Measurements from ENCODE around the gene ANKRD16. TPM values are rescaled to one million over a fixed set of nuclear protein-coding genes. Genes with fewer than 3 reads are reported as not detected.
A peak's percentile ranks its signal among the peaks of the same experiment; 100 is the strongest.

The ANKRD16 gene
- total RNA-seq, 2 experiments from 2014 or later = 7.5 to 7.8 TPM

GRCh38 chr10:5816170-5816569 lies 73.5 kb downstream of the ANKRD16 start:
- H3K4me1 Mint-ChIP-seq (ENCODE audit: low read depth) = peaks cover 48% of the 10 kb centered on the region
- intact Hi-C loops (cut with micrococcal nuclease) = loop anchor here (10.0 kb wide), 3 partner anchors 131 to 269 kb away; partner anchors contain the start of genes IL15RA, RBM17 and TASOR2
- DNase-seq (no peak), ATAC-seq (no peak)
- H3K4me3 Mint-ChIP-seq = no peak overlapping the region
- peaks cover 5% of the 10 kb centered on the region for H3K9me3 Mint-ChIP-seq
- H3K27me3 Mint-ChIP-seq = no peaks in the 10 kb centered on the region
- ChIA-PET CTCF (no interaction called here), POLR2A (interaction anchor here (0.6 kb wide), 1 partner anchor 56 kb away, joined by 4 read pairs; no protein-coding TSS in a partner anchor)
- TF ChIP-seq CTCF (IDR thresholded peaks at IDR 0.05) = no peak
- H3K36me3 Mint-ChIP-seq (ENCODE audit: low read depth) = peaks cover 28% of the 10 kb centered on the region
- peak overlapping the region; percentile 50 for H3K27ac Mint-ChIP-seq

GRCh38 chr10:5814110-5815107 lies 75.3 kb downstream of the ANKRD16 start:
- H3K4me3 Mint-ChIP-seq = peak overlapping the region; percentile 95
- DNase-seq (no peak), ATAC-seq (no peak)
- TF ChIP-seq CTCF (IDR thresholded peaks at IDR 0.05) = no peak
- CTCF ChIA-PET = interaction anchor here (0.5 to 1.8 kb wide), 6 partner anchors 45 to 1600 kb away, joined by 3 to 8 read pairs (median 4); no protein-coding TSS in a partner anchor
- H3K4me1 Mint-ChIP-seq (ENCODE audit: low read depth) = peaks cover 50% of the 10 kb centered on the region
- intact Hi-C loops (cut with micrococcal nuclease) = loop anchor here (5.0 to 10.0 kb wide), 5 partner anchors 58 to 270 kb away; partner anchors contain the start of genes ANKRD16, IL15RA, RBM17 and TASOR2
- POLR2A ChIA-PET = interaction anchor here (0.9 to 2.7 kb wide), 16 partner anchors 12 to 269 kb away, joined by 3 to 18 read pairs (median 4); partner anchors contain the start of genes ANKRD16, FBH1 and IL15RA
- peaks cover 32% of the 10 kb centered on the region for H3K36me3 Mint-ChIP-seq (ENCODE audit: low read depth)
- peak overlapping the region; percentile 93 for H3K27ac Mint-ChIP-seq
- no peaks in the 10 kb centered on the region for H3K9me3 Mint-ChIP-seq
- no peaks in the 10 kb centered on the region for H3K27me3 Mint-ChIP-seq

- intact Hi-C loops (cut with micrococcal nuclease) = loop anchor here (5.0 to 10.0 kb wide), 5 partner anchors 59 to 271 kb away; partner anchors contain the start of genes ANKRD16, IL15RA, RBM17 and TASOR2
- Mint-ChIP-seq H3K9me3 (no peaks in the 10 kb centered on the region), H3K27me3 (no peaks in the 10 kb centered on the region), H3K4me1 (ENCODE audit: low read depth) (peaks cover 58% of the 10 kb centered on the region), H3K27ac (peak within 1 kb of the TSS; percentile 93), H3K4me3 (peak within 1 kb of the TSS; percentile 95), H3K36me3 (ENCODE audit: low read depth) (peaks cover 39% of the 10 kb centered on the region)
- peak; percentile 98 for DNase-seq
- CTCF ChIA-PET = interaction anchor here (0.5 to 1.8 kb wide), 5 partner anchors 57 to 1599 kb away, joined by 3 to 8 read pairs (median 4); no protein-coding TSS in a partner anchor
- TF ChIP-seq CTCF (IDR thresholded peaks at IDR 0.05) = no peak
- peak; percentile 94 for ATAC-seq
- POLR2A ChIA-PET = interaction anchor here (0.8 to 2.7 kb wide), 17 partner anchors 12 to 270 kb away, joined by 3 to 18 read pairs (median 4); partner anchors contain the start of genes ANKRD16, FBH1 and IL15RA
Measured at GRCh38 chr10:5813341-5814109, 76.2 kb downstream of the ANKRD16 start, which contains the start of gene GDI2. TSS of gene GDI2 (minus strand) at chr10:5813434. CDS start at chr10:5813258, 176 bp downstream.

- ATAC-seq (peak; percentile 29), DNase-seq (no peak)
- CTCF ChIA-PET = interaction anchor here (1.5 to 1.8 kb wide), 3 partner anchors 57 to 76 kb away, joined by 4 to 8 read pairs (median 4); no protein-coding TSS in a partner anchor
- intact Hi-C loops (cut with micrococcal nuclease) = loop anchor here (5.0 to 10.0 kb wide), 5 partner anchors 59 to 272 kb away; partner anchors contain the start of genes ANKRD16, IL15RA, RBM17 and TASOR2
- H3K4me1 Mint-ChIP-seq (ENCODE audit: low read depth) = peaks cover 60% of the 10 kb centered on the region
- H3K36me3 Mint-ChIP-seq (ENCODE audit: low read depth) = peaks cover 39% of the 10 kb centered on the region
- no peak for TF ChIP-seq CTCF (IDR thresholded peaks at IDR 0.05)
- peak overlapping the region; percentile 92 for H3K27ac Mint-ChIP-seq
- H3K27me3 Mint-ChIP-seq = no peaks in the 10 kb centered on the region
- POLR2A ChIA-PET = interaction anchor here (0.8 to 2.7 kb wide), 13 partner anchors 11 to 244 kb away, joined by 3 to 18 read pairs (median 4); partner anchors contain the start of genes ANKRD16 and FBH1
- peak overlapping the region; percentile 95 for H3K4me3 Mint-ChIP-seq
- no peaks in the 10 kb centered on the region for H3K9me3 Mint-ChIP-seq
Measured at GRCh38 chr10:5813091-5813340, 76.7 kb downstream of the ANKRD16 start.
